Spleen (tissue), 11 donors: ENCODE results near the gene BIRC5. TPM values are rescaled to one million over a fixed set of nuclear protein-coding genes. Genes with fewer than 3 reads are reported as not detected.

Experiments used
- DNase-seq: peaks from one replicate; pipeline ENCODE4 v3.0.0-alpha.2; 2020
- H3K27ac ChIP-seq, 8 donors: fragments of 200-600 bp; sonication (generic) in 7 of 8; 1 replicate in 4 of 8; 2 replicates in 4 of 8; pipeline versions ENCODE4 v1.5.0 to v1.8.0; 2016 to 2021; ENCODE audit warnings: inconsistent platforms in 4 of 8, mild to moderate bottlenecking in 4 of 8, moderate library complexity in 1 of 8
- H3K27me3 ChIP-seq, 7 donors: fragments of 200-600 bp; sonication (generic) in 6 of 7; replicated peaks in 1 of 7; 1 replicate in 4 of 7; 2 replicates in 3 of 7; pipeline versions ENCODE4 v1.5.0 to v1.8.0; 2016 to 2021; ENCODE audit warnings: inconsistent platforms in 3 of 7, mild to moderate bottlenecking in 1 of 7
- H3K36me3 ChIP-seq, 6 donors: fragments of 200-600 bp; sonication (generic) in 5 of 6; 1 replicate in 4 of 6; 2 replicates in 2 of 6; pipeline versions ENCODE4 v1.5.0 to v1.8.0; 2016 to 2021; ENCODE audit warnings: inconsistent platforms in 2 of 6
- H3K4me1 ChIP-seq, 6 donors: fragments of 200-600 bp; sonication (generic) in 5 of 6; 1 replicate in 3 of 6; 2 replicates in 3 of 6; pipeline versions ENCODE4 v1.5.0 to v1.8.0; 2016 to 2021; ENCODE audit warnings: inconsistent platforms in 3 of 6
- H3K4me3 ChIP-seq, 8 donors: fragments of 200-600 bp; sonication (generic) in 7 of 8; 1 replicate in 4 of 8; 2 replicates in 4 of 8; pipeline versions ENCODE4 v1.5.0 to v1.8.0; 2016 to 2021; ENCODE audit warnings: inconsistent platforms in 4 of 8, mild to moderate bottlenecking in 4 of 8, moderate library complexity in 2 of 8
- H3K9me3 ChIP-seq, 8 donors: fragments of 200-600 bp; sonication (generic) in 7 of 8; 1 replicate in 4 of 8; 2 replicates in 4 of 8; pipeline versions ENCODE4 v1.5.0 to v1.8.0; 2016 to 2021; ENCODE audit warnings: inconsistent platforms in 4 of 8
- POLR2A ChIP-seq, 3 donors: fragments of 450-650 bp; IDR thresholded peaks; one replicate each; pipeline ENCODE4 v1.5.1; 2017; ENCODE audit warnings: antibody characterized with exemption in 3 of 3, mild to moderate bottlenecking in 1 of 3
- POLR2AphosphoS5 ChIP-seq, 3 donors: sonication (generic); formaldehyde crosslinking; IDR thresholded peaks; one replicate each; pipeline ENCODE4 v1.5.1; 2017; ENCODE audit warnings: antibody characterized with exemption in 3 of 3
- WGBS, 5 donors: extraction: QIAGEN DNeasy Blood & Tissue Kit in 3 of 5; methylation state at CpG; one replicate each; pipeline versions ENCODE4 v1.1.5 to v1.1.7; 2013 to 2018; 5-methylcytosine and 5-hydroxymethylcytosine counted together
- intact Hi-C: fragments of 100-400 bp; cut with DNase I; formaldehyde crosslinking; loops from one replicate; pipeline ENCODE4 v1.15.0; 2023; ENCODE audit warnings: low total_unique reads
- polyA plus RNA-seq, 3 donors: library from polyadenylated mRNA; stranded (reverse); fragments of 200-250 nt; gene quantifications; one replicate each; pipeline ENCODE4 v1.2.1, GENCODE V29; 2013
- total RNA-seq, 7 donors: library from RNA; depleted of rRNA in 3 of 7; stranded (reverse); fragments of >200 nt in 3 of 7; fragmentation: NEBNext Ultra II Directional in 4 of 7; extraction: Animal tissue kit (Norgen Biotek cat#: 25700) in 4 of 7; gene quantifications; one replicate each; pipeline versions ENCODE4 v1.1.0 to v1.2.1, GENCODE V29; 2016 to 2021
- TF ChIP-seq, protein P1 (sequence below), 11 experiments: fragments of 200-600 bp in 7 of 11; fragments of 450-650 bp in 4 of 11; sonication (generic) in 4 of 11; IDR thresholded peaks in 8 of 11; conservative IDR thresholded peaks in 3 of 11; 1 replicate in 7 of 11; 2 replicates in 4 of 11; pipeline versions ENCODE4 v1.4.0 to v1.8.0; 2016 to 2021; ENCODE audit warnings: antibody characterized with exemption in 11 of 11, inconsistent platforms in 4 of 11, mild to moderate bottlenecking in 1 of 11
- donor health status: healthy with polysubstance abuse.
- donor health status: DM: no; HTN: no; CAD: no; lungs with moderate emphysema.
- donor health status: DM: no; HTN: no; CAD: no.
- donor health status: Bipolar disorder and iron deficiency.
- donor health status: healthy.
- donor health status: DM: no; HTN: no; CAD: no.
- donor health status: DM: yes; HTN: yes; CAD: no.

Gene BIRC5
- total and polyA plus RNA-seq, 10 donors = 2.1 to 11.9 (median 6.7) TPM

DNA sequence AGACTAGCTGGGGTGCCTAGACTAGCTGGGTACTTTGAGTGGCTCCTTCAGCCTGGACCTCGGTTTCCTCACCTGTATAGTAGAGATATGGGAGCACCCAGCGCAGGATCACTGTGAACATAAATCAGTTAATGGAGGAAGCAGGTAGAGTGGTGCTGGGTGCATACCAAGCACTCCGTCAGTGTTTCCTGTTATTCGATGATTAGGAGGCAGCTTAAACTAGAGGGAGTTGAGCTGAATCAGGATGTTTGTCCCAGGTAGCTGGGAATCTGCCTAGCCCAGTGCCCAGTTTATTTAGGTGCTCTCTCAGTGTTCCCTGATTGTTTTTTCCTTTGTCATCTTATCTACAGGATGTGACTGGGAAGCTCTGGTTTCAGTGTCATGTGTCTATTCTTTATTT, 9.0 kb downstream of the BIRC5 start:
- intact Hi-C loops = no loop called here
- H3K27ac ChIP-seq = peak overlapping the region in 3 of 8 donors; percentile 16 to 55 (median 16)
- peaks cover 0 to 57% (median 0%) of the 10 kb centered on the region in 6 donors for H3K36me3 ChIP-seq

DNA sequence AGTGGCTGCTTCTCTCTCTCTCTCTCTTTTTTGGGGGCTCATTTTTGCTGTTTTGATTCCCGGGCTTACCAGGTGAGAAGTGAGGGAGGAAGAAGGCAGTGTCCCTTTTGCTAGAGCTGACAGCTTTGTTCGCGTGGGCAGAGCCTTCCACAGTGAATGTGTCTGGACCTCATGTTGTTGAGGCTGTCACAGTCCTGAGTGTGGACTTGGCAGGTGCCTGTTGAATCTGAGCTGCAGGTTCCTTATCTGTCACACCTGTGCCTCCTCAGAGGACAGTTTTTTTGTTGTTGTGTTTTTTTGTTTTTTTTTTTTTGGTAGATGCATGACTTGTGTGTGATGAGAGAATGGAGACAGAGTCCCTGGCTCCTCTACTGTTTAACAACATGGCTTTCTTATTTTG, 9.7 kb downstream of the BIRC5 start:
- H3K4me1 ChIP-seq = peaks cover 0 to 16% (median 11%) of the 10 kb centered on the region in 6 donors
- 80 to 92% (median 87%) methylated on average over 3 of the region's 3 CpGs for WGBS, 5 donors
- peaks cover 0 to 25% (median 0%) of the 10 kb centered on the region in 7 donors for H3K27me3 ChIP-seq
- no peak for DNase-seq
- peaks cover 0 to 56% (median 0%) of the 10 kb centered on the region in 6 donors for H3K36me3 ChIP-seq
- peak overlapping the region in 3 of 8 donors; percentile 16 to 55 (median 16) for H3K27ac ChIP-seq
- no peaks in the 10 kb centered on the region for H3K9me3 ChIP-seq
- no peak overlapping the region for H3K4me3 ChIP-seq
- intact Hi-C loops = no loop called here
- TF ChIP-seq POLR2A (IDR thresholded peaks at IDR 0.05) = no peak
- TF ChIP-seq POLR2AphosphoS5 (IDR thresholded peaks at IDR 0.05) = no peak
- TF ChIP-seq, protein P1, sequence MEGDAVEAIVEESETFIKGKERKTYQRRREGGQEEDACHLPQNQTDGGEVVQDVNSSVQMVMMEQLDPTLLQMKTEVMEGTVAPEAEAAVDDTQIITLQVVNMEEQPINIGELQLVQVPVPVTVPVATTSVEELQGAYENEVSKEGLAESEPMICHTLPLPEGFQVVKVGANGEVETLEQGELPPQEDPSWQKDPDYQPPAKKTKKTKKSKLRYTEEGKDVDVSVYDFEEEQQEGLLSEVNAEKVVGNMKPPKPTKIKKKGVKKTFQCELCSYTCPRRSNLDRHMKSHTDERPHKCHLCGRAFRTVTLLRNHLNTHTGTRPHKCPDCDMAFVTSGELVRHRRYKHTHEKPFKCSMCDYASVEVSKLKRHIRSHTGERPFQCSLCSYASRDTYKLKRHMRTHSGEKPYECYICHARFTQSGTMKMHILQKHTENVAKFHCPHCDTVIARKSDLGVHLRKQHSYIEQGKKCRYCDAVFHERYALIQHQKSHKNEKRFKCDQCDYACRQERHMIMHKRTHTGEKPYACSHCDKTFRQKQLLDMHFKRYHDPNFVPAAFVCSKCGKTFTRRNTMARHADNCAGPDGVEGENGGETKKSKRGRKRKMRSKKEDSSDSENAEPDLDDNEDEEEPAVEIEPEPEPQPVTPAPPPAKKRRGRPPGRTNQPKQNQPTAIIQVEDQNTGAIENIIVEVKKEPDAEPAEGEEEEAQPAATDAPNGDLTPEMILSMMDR (IDR thresholded peaks at IDR 0.05 in 8 of 11, conservative IDR thresholded peaks at IDR 0.05 in 3 of 11) = no peak

More for the DNA sequence above, 9.0 kb downstream of the BIRC5 start:
- peaks cover 0 to 16% (median 11%) of the 10 kb centered on the region in 6 donors for H3K4me1 ChIP-seq
- WGBS, 5 donors = 38 to 67% (median 56%) methylated on average over 4 of the region's 4 CpGs
- TF ChIP-seq POLR2AphosphoS5 (IDR thresholded peaks at IDR 0.05) (no peak), POLR2A (IDR thresholded peaks at IDR 0.05) (no peak)
- TF ChIP-seq, protein P1 (IDR thresholded peaks at IDR 0.05 in 8 of 11, conservative IDR thresholded peaks at IDR 0.05 in 3 of 11) = no peak
- no peaks in the 10 kb centered on the region for H3K9me3 ChIP-seq
- no peak for DNase-seq
- no peak overlapping the region for H3K4me3 ChIP-seq
- peaks cover 0 to 18% (median 0%) of the 10 kb centered on the region in 7 donors for H3K27me3 ChIP-seq

DNA sequence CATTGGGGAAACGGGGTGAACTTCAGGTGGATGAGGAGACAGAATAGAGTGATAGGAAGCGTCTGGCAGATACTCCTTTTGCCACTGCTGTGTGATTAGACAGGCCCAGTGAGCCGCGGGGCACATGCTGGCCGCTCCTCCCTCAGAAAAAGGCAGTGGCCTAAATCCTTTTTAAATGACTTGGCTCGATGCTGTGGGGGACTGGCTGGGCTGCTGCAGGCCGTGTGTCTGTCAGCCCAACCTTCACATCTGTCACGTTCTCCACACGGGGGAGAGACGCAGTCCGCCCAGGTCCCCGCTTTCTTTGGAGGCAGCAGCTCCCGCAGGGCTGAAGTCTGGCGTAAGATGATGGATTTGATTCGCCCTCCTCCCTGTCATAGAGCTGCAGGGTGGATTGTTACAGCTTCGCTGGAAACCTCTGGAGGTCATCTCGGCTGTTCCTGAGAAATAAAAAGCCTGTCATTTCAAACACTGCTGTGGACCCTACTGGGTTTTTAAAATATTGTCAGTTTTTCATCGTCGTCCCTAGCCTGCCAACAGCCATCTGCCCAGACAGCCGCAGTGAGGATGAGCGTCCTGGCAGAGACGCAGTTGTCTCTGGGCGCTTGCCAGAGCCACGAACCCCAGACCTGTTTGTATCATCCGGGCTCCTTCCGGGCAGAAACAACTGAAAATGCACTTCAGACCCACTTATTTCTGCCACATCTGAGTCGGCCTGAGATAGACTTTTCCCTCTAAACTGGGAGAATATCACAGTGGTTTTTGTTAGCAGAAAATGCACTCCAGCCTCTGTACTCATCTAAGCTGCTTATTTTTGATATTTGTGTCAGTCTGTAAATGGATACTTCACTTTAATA, 10.4 kb downstream of the BIRC5 start:
- TF ChIP-seq POLR2A (IDR thresholded peaks at IDR 0.05) = no peak
- TF ChIP-seq, protein P1 (IDR thresholded peaks at IDR 0.05 in 8 of 11, conservative IDR thresholded peaks at IDR 0.05 in 3 of 11) = no peak
- TF ChIP-seq POLR2AphosphoS5 (IDR thresholded peaks at IDR 0.05) = no peak
- peak overlapping the region in 1 of 8 donors; percentile 14 for H3K27ac ChIP-seq
- peaks cover 0 to 49% (median 0%) of the 10 kb centered on the region in 6 donors for H3K36me3 ChIP-seq
- no peak overlapping the region for H3K4me3 ChIP-seq
- peaks cover 0 to 16% (median 11%) of the 10 kb centered on the region in 6 donors for H3K4me1 ChIP-seq
- WGBS, 5 donors = 85 to 93% (median 89%) methylated on average over 24 to 27 of the region's 27 CpGs
- H3K27me3 ChIP-seq = peaks cover 0 to 32% (median 0%) of the 10 kb centered on the region in 7 donors
- no peaks in the 10 kb centered on the region for H3K9me3 ChIP-seq
- intact Hi-C loops = no loop called here
- no peak for DNase-seq
